HG02970 (cell line): ENCODE measurements around the gene CD300LG.
"Not testable (repeated sequence)": the region's sequence is repeated elsewhere in the genome, so short reads cannot be mapped to it uniquely, and the experiment has no call there.

ENCODE experiments used
- ATAC-seq: cut with Tn5 transposase; IDR thresholded peaks from one replicate; pipeline ENCODE4 v1.9.1; 2021; ENCODE audit warnings: mild to moderate bottlenecking, moderate library complexity, moderate number of reproducible peaks; ENCODE audit not compliant: unreplicated experiment, low FRiP score

CD300LG gene

DNA sequence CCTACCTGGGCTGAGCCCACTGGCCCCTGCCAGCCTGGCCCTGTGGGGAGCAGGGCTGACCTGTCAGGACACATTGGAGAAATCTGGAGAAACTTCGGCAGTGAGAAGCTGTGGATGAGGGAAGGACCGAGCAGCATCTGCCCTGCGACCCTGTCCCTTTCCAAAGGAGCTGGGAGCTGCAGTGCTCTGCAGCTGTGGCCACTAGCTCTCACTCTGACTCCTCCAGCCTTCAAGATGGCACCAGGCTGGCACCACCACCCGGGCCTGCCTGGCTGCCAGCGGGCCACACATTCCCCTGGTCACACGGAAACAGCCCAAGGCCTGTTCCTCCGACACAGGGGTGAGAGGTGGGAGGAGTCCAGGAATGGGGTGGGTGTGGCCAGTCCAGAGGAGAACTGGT is 30.1 kb downstream of the CD300LG start:
- ATAC-seq: no peak

DNA sequence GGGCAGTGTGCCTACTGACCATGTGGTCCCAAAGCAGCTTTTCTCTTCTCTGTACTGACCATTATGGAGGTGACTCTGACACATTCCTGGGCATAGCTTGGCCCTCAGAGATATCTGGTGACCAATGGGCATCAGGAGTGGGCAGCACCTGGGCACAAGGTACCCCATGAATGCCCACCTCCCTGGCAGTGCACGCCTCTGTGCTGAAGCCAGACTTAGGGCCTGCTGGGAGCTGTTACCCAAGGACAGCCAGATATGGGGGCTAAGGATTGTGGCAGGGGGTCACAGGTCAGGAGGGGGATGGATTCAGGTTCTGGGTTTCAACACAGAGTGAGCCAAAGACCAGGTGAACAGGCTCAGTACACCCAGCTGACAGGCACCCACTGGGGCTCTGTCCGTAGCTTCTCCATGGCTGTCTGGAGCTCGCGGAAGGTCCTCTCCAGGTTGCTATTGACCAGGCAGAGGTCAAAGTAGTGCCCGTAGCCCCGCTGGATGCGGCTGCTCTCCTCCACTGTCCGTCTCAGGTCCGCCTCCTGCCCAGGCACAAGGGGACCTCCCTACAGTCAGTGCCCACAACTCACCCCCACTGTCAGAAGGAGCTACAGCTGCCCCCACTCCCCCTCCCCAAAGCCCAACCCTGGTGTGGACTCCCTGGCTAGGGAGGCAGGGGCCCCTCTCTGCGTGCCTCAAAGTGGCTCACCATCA is 30.6 kb downstream of the CD300LG start:
- ATAC-seq: no peak

GRCh38 chr17:43878260-43879175 is 31.5 kb downstream of the CD300LG start:
- ATAC-seq: no peak

DNA sequence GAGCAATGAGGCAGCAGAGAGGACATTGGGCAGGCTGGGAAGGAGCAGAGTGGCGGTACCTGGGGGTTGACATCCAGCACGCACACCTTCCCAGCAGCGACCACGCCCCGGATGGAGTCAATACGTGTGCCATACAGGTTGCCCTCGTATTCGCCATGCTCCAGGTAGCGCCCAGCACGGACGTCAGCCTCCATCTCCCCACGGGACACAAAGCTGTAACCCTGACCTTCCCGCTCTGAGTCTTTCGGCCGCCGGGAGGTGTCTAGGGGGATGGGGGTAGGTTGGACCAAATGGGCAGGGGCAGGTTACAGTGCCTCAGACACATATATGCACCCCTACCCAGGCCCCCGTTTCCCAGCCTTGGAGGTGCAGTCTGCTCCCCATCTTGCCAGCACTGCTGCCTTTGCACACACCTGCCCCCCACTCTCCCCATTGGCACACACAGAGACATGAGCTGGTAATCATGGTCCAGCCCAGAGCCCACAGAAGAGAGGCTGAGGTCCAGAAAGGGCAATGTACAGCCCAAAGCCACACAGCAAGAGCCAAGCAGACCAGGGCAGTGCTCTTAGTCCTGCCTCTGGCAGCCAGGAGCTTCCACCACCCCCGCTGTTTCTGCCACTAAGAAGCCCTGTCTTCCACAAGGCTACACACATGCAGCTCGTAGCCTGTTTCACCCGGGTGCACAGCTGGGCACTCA is 32.9 kb downstream of the CD300LG start:
- no peak for ATAC-seq

DNA sequence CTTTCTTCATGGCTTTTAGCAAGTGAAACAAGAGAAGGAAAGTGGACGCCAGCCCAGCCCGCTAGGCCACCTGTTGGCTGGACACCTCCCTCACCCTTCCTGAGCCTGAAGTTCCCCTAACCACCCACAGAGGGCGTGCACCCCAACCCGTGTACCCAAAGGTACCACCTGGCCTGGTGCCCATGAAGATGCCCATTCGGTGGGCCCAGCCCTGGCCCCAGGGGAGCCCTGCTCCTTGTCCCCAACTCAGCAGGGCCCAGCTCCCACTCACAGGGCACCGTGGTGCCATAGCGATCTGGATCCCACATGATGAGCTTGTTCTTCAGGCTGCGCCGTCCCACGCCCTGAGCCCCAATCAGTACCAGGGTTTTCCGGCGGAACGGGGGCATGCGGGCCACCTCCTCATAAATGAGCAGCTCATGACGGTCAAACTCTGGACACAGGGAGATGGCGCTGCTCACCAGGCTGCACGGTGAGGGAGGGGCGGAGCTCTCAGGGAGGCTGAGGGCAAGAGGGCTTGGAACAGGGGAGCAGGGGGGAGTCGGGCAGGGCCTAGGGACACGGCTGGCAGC is 33.5 kb downstream of the CD300LG start:
- no peak for ATAC-seq

DNA sequence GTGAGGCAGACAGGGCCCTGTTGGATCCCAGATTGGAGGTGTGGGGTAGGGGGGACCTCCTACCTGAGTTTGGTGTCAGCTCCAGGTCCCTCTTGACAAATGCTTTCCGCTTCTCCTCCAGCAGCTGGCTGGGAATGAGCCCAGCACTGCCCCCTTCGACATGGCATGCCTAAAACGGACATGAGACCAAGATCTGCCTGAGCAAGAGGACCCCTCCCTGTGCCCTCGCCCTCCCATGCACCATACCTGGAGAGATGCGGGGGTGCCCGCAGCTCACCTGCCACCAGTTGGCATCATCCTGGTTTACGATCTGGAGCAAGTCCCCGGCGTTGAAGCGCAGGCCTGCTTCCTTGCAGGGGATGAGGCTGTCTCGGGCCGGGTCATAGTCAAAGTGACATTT is 34.2 kb downstream of the CD300LG start:
- no peak for ATAC-seq

GRCh38 chr17:43881758-43882505 is 35.0 kb downstream of the CD300LG start:
- no peak for ATAC-seq

DNA sequence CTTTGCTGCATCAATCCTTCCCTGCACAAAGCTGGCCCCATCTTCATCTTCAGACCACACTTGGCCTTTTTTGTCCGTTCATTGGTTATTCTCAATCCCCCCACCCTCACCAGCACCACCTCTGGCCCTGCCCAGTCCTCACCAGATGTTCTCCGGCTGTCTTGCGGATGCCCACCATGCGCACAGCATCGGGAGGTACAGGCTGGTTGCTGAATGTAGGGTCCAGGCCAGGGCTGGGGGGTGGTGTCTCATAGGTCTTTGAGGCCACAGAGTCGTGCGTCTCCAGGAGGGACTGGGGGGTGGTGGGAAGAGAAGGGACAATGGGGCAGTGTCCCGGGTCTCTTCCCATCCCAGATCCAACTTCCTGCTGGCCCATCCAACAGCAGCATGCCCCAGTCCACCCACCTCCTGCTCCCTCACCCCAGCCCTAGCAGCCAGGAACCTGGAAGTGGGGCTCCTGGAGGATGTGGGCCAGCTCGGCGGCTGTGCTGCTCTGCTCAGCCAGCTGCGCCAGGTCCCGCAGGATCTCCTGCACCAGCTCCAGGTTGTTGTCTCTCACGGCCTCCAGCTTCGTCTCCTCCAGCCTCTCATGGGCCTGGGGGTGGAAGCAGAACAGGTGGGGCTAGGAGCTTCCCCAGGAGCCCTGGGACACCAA is 35.9 kb downstream of the CD300LG start:
- ATAC-seq: no peak

GRCh38 chr17:43888548-43888947 is 41.6 kb downstream of the CD300LG start:
- ATAC-seq: no peak

DNA sequence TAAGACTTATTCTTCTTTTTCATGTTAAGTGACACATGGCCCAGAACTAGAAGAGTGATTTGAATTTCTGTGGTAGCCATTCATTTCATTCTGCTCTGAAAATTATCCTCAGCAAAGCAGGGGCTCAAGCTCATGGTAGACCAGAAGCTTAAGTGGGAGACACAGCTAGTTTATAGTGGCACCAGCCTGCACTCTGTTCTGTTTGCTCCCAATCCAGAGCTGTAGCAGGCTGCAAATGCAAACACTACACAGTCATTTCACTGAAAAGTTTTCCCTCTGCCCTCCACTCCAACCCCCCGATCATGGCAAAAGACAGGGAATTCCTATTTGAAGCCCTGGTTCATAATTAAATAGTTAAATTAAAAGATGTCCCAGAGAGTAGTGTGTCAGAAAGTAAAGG is 43.3 kb downstream of the CD300LG start:
- ATAC-seq: no peak

DNA sequence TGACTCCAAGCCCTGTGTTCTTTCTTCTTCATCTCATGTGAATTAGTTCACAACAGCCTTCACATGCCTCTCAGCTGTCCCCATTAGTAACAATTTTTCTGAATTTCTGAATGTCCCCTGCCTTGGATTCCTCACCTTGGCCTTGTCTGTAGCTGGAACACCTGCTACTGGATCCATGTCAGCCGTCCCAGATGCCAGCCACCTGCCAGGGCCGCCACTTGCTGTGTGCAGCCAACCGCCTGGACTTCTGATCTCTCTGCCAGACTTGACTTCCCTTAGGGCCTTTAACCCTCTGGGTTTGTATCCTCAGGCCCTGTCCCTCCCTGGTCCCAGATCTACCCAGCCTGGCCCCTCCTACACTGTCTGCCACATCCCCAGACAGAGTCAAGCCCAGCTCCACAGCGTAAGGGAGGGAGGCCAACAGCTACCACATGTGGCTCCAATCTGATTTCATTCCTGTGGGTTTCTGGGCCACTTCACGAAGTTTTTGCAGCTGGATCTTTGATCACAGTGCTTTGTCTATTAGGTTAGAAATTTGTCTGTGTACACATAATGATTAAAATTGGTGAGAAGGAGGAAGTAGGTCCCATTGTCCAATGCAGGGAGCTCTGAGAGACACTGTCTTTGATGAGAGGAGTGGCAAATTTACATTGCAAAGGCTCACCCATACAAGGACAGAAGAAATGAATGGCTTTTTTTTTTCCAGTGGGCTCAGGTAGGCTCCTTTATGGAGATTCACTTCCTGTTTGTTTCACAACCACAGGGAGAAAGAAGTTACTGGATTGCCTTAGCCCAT is 45.1 kb downstream of the CD300LG start:
- no peak for ATAC-seq

DNA sequence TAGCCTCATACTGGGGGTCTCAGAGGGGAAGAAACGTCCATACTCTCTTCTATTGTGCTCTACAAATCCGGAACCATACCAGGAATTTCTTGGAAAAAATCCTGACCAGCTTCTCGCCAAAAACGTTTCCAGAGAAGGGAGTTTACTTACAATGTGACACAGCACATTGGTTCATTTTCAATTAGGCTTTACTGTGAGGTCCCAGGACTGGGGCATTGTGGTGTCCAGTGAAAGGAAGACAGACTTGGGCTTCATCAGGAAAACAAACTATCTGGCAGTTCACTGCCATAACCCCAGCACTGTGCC is 45.6 kb downstream of the CD300LG start:
- no peak for ATAC-seq

GRCh38 chr17:43894494-43894893 is 47.5 kb downstream of the CD300LG start:
- not testable (repeated sequence) for ATAC-seq

- no peak for ATAC-seq
Observed at GRCh38 chr17:43897831-43898230, 50.9 kb downstream of the CD300LG start.

- ATAC-seq: no peak
Observed at GRCh38 chr17:43898446-43898845, 51.5 kb downstream of the CD300LG start.

DNA sequence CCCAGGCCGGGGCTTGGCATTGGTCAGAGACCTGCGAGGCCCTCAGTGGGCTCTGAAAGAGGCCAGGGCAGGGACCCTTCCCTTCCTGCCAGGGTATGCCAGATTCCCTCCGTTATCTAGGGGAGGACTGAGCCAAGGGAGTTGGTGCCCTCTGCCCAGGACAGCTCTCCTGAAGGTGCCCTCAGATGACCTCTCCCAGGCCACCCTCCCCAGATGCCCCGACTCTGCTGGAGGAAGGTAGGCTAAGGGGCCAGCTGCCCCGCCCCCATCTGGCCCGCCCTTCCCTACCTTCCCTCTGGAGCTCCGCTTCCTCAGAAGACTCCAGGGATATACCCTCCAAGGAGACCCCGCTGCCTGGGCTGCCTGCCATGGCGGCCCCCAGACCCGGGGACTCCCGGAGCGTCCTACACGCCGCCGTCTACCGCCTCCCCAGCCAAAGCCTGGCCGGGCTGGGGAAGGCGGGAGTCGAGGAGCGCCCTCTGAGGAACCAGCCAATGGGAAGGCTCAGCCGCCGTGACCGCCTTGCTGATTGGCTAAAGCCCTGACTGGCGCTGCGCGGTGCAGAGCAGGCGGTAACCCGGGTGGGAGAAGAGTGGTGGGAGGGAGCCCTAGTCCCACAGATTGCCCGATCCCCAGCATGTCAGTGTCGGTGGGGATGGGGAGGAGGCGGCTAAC is 53.3 kb downstream of the CD300LG start:
- ATAC-seq: no peak

DNA sequence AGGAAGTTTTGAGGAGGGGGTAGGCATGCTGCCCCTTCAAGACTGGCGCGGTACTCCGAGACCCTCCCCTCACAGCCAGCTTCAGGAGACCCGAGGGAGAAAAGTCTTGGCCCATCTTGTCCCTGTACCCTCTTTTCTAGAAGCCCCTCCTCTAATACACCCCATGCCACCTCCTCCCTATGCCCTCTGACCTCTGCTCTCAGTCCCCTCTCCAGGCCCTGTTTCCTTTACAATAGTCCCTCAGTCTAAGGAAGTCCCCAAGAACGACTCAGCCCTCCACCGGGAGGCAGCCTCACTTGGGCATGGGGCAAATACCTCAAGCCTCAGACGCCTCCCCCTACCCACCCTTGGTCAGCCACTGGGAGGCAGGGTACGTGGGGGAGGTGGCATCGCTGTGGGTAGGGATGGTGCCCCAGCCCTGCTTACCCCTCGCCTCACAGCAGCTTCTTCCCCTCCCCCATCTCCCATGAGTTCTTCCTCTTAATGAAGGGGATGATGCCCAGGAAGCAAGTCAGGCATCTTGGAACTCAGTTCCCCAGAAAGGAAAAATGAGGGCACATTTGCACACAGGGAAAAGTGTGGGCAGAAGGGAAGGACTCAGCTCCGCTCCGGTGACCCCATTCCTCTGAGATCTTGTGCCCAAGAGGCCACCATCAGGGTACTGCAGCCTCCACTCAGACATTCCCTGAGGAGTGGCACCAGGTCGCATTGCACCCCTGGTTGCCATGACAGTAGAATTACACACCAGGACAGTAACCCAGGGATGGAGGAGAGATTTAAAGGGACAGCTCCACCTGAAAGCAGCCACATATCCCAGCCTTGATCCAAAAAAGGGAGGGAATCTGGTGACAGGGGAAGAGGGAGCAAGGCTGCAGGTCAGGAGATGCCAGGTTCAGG is 54.1 kb downstream of the CD300LG start:
- no peak for ATAC-seq
